ENCODE results near the gene C11orf21. TPM values are rescaled to one million over a fixed set of nuclear protein-coding genes. Genes with fewer than 3 reads are reported as not detected.

Gene C11orf21
- total and polyA plus RNA-seq, 2 donors (not counting 1 experiment from before 2014, with no cell fraction given) = under 0.01 TPM; not detected in 1

DNA sequence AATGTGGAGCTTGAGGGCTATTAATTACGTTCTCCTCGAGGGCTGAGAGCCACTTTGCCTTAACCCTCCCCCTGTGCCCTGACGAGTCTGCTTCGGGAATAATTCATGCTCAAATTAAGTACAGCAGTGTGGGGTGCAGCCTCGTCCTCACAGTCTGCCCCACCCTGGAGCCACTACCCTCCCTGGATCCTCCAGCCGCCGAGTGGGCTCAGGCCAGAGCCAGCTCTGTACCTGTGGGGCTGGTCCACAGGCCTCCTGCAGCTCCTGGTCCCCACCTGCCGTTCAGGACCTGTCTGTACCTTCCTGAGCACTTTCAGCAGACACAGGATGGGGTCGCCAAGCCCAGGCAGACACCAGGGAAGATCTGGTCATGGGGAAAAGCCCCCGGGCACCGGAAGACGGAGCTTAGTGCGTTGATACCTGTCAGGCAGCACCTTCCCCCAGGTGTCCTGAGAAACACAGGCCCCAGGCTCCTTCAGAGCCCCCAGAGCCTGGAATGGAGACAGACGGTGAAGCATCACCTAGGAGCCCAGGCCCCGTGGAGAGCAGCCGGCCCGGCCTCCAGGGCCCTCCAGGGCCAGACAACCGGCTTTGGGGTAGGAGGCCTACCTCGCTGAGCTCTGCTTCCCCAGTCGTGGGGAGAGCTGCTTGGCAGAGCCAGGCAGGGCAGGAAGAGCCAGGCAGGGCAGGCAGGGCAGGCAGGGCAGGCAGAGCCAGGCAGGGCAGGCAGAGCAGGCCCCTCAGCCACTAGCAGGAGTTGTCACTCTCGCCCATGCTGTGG, 9.8 kb upstream of the C11orf21 start:
- no peak overlapping the region for H3K4me2 ChIP-seq (ENCODE audit: extremely low read depth, insufficient read depth, low read length)

DNA sequence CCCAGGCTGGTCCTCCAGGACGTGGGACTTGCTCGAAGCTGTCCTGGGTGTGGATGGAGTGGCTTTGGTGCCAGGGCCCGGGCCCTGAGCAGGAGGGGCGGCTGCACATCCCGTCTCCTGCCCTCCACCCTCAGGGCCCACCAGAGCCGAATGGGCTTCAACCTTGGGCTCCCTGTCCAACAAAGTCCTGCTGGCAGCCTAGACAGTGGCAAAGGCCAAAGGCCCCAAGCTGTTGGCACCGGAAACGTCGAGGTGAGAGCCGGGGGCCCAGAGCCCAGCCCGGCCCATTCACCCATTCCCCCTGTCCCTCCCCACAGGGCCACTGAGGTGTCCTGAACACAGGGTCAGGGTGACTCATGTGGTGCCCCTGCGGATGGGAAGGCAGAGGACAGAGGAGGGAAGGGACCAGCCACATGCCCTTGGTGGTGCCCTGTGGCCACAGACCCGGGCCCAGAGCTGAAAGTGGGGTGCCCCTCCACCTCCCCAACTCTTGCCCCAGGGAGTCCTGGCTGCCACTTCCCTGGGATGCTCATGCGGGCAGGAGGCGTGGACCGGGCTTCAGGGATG, 9.2 kb upstream of the C11orf21 start:
- Histone ChIP-seq H3K9ac (ENCODE audit: insufficient read depth, low read length) (no peak overlapping the region), H3K4me3 (replicated peaks in 1 of 4; ENCODE audit: control extremely low read depth in 1 of 4, insufficient read depth in 1 of 4, low read depth in 3 of 4, low read length in 4 of 4) (no peak overlapping the region), H3K27me3 (ENCODE audit: control insufficient read depth, insufficient read depth, low read length) (no peaks in the 10 kb centered on the region), H3K9me3 (ENCODE audit: control insufficient read depth, insufficient read depth, low read depth, low read length) (no peaks in the 10 kb centered on the region), H3K36me3 (ENCODE audit: control insufficient read depth, insufficient read depth, low read length) (no peaks in the 10 kb centered on the region), H4K20me1 (ENCODE audit: control insufficient read depth, extremely low read depth, insufficient read depth, low read length) (no peaks in the 10 kb centered on the region), H3K27ac (ENCODE audit: insufficient read depth, low read length) (no peak overlapping the region), H3K79me2 (ENCODE audit: control insufficient read depth, insufficient read depth, low read length) (no peaks in the 10 kb centered on the region), H3K4me1 (ENCODE audit: control insufficient read depth, extremely low read depth, insufficient read depth, low read length) (peaks cover 13% of the 10 kb centered on the region), H2AFZ (ENCODE audit: low read length) (no peak overlapping the region), H3K4me2 (ENCODE audit: extremely low read depth, insufficient read depth, low read length) (no peak overlapping the region)
- no peak for TF ChIP-seq EZH2 (IDR thresholded peaks at IDR 0.05; ENCODE audit: low read length, missing control alignments)
- TF ChIP-seq, protein P1, sequence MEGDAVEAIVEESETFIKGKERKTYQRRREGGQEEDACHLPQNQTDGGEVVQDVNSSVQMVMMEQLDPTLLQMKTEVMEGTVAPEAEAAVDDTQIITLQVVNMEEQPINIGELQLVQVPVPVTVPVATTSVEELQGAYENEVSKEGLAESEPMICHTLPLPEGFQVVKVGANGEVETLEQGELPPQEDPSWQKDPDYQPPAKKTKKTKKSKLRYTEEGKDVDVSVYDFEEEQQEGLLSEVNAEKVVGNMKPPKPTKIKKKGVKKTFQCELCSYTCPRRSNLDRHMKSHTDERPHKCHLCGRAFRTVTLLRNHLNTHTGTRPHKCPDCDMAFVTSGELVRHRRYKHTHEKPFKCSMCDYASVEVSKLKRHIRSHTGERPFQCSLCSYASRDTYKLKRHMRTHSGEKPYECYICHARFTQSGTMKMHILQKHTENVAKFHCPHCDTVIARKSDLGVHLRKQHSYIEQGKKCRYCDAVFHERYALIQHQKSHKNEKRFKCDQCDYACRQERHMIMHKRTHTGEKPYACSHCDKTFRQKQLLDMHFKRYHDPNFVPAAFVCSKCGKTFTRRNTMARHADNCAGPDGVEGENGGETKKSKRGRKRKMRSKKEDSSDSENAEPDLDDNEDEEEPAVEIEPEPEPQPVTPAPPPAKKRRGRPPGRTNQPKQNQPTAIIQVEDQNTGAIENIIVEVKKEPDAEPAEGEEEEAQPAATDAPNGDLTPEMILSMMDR (conservative IDR thresholded peaks at IDR 0.05 in 1 of 2, IDR thresholded peaks at IDR 0.05 in 1 of 2; ENCODE audit: low read depth in 1 of 2, low read length in 2 of 2) = no peak
- no peak for DNase-seq (ENCODE audit: low read depth in 2 of 2)

More for the DNA sequence above, 9.8 kb upstream of the C11orf21 start:
- H3K9ac ChIP-seq (ENCODE audit: insufficient read depth, low read length) = no peak overlapping the region
- H3K36me3 ChIP-seq (ENCODE audit: control insufficient read depth, insufficient read depth, low read length) = no peaks in the 10 kb centered on the region
- H3K79me2 ChIP-seq (ENCODE audit: control insufficient read depth, insufficient read depth, low read length) = no peaks in the 10 kb centered on the region
- no peak overlapping the region for H3K4me3 ChIP-seq (replicated peaks in 1 of 4; ENCODE audit: control extremely low read depth in 1 of 4, insufficient read depth in 1 of 4, low read depth in 3 of 4, low read length in 4 of 4)
- H2AFZ ChIP-seq (ENCODE audit: low read length) = no peak overlapping the region
- no peaks in the 10 kb centered on the region for H3K9me3 ChIP-seq (ENCODE audit: control insufficient read depth, insufficient read depth, low read depth, low read length)
- H4K20me1 ChIP-seq (ENCODE audit: control insufficient read depth, extremely low read depth, insufficient read depth, low read length) = no peaks in the 10 kb centered on the region
- DNase-seq (ENCODE audit: low read depth in 2 of 2) = no peak
- H3K4me1 ChIP-seq (ENCODE audit: control insufficient read depth, extremely low read depth, insufficient read depth, low read length) = peaks cover 12% of the 10 kb centered on the region
- no peaks in the 10 kb centered on the region for H3K27me3 ChIP-seq (ENCODE audit: control insufficient read depth, insufficient read depth, low read length)
- H3K27ac ChIP-seq (ENCODE audit: insufficient read depth, low read length) = no peak overlapping the region
- no peak for TF ChIP-seq EZH2 (IDR thresholded peaks at IDR 0.05; ENCODE audit: low read length, missing control alignments)
- TF ChIP-seq, protein P1 (conservative IDR thresholded peaks at IDR 0.05 in 1 of 2, IDR thresholded peaks at IDR 0.05 in 1 of 2; ENCODE audit: low read depth in 1 of 2, low read length in 2 of 2) = no peak

DNA sequence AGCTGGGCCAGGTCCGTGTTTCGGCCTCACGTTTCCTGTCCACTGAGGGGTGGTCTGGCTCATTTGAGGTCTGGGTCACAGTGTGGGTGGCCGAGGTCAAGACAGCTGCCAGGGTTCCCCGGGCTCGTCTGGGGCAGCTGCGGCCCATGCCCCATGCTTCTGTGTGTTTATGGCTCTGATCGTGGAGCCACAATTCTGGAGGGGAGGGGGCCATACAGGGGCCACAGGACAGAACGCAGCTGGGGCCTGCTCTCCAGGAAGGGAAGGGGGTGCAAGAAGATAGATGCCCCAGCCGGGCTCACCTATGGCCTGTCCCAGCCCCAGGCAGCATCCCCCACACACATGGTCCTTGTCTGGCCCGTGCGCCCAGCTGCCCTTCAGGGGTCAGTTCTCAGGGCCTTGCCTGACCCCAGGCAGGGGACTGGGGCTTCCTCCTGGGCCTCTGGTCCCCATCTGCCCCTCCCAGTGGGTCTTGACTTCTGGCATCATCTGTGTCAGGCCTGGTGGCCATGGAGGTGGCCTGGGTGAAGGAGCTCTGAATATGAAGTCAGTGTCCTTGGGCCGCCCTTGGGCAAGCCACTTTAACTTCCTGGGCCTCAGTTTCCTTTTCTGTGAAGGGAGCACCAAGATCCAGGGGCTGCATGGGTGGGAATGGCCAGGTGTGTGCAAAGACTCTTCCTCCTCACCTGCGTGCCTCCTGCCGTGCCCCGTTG, 8.5 kb upstream of the C11orf21 start:
- Histone ChIP-seq H3K79me2 (ENCODE audit: control insufficient read depth, insufficient read depth, low read length) (no peaks in the 10 kb centered on the region), H3K27ac (ENCODE audit: insufficient read depth, low read length) (no peak overlapping the region), H3K4me3 (replicated peaks in 1 of 4; ENCODE audit: control extremely low read depth in 1 of 4, insufficient read depth in 1 of 4, low read depth in 3 of 4, low read length in 4 of 4) (no peak overlapping the region), H3K4me1 (ENCODE audit: control insufficient read depth, extremely low read depth, insufficient read depth, low read length) (peaks cover 18% of the 10 kb centered on the region), H4K20me1 (ENCODE audit: control insufficient read depth, extremely low read depth, insufficient read depth, low read length) (no peaks in the 10 kb centered on the region), H3K27me3 (ENCODE audit: control insufficient read depth, insufficient read depth, low read length) (no peaks in the 10 kb centered on the region), H3K4me2 (ENCODE audit: extremely low read depth, insufficient read depth, low read length) (no peak overlapping the region), H3K9me3 (ENCODE audit: control insufficient read depth, insufficient read depth, low read depth, low read length) (no peaks in the 10 kb centered on the region), H2AFZ (ENCODE audit: low read length) (no peak overlapping the region), H3K9ac (ENCODE audit: insufficient read depth, low read length) (no peak overlapping the region), H3K36me3 (ENCODE audit: control insufficient read depth, insufficient read depth, low read length) (no peaks in the 10 kb centered on the region)
- TF ChIP-seq EZH2 (IDR thresholded peaks at IDR 0.05; ENCODE audit: low read length, missing control alignments) = no peak
- TF ChIP-seq, protein P1 (conservative IDR thresholded peaks at IDR 0.05 in 1 of 2, IDR thresholded peaks at IDR 0.05 in 1 of 2; ENCODE audit: low read depth in 1 of 2, low read length in 2 of 2) = no peak
- DNase-seq (ENCODE audit: low read depth in 2 of 2) = no peak
